HL-60 (cell line): ENCODE results near the gene CEP112.

Experiments
- DNase-seq, 2 experiments: peaks; one replicate each; pipeline ENCODE4 v3.0.0-alpha.2; 2010 to 2020; ENCODE audit warnings: low read depth in 1 of 2, low spot score in 1 of 2
- H3K27ac ChIP-seq: fragments of 250-450 bp; sonication (Bioruptor Pico); replicated peaks from 2 replicates; pipeline ENCODE4 v1.5.1; 2020; ENCODE audit warnings: mild to moderate bottlenecking, moderate library complexity
- H3K27me3 ChIP-seq: fragments of 250-450 bp; sonication (Bioruptor Pico); 2 replicates; pipeline ENCODE4 v1.5.1; 2021; ENCODE audit warnings: mild to moderate bottlenecking, moderate library complexity; ENCODE audit not compliant: insufficient read depth, poor library complexity, severe bottlenecking
- H3K4me3 ChIP-seq: replicated peaks from 2 replicates; pipeline ENCODE4 v1.5.1; 2011; ENCODE audit warnings: mild to moderate bottlenecking, control low read depth, low read length; ENCODE audit not compliant: insufficient read depth
- GABPA ChIP-seq: IDR thresholded peaks from 2 replicates; pipeline ENCODE4 v1.6.1; 2012; ENCODE audit warnings: low read depth
- POLR2AphosphoS5 ChIP-seq: IDR thresholded peaks from 2 replicates; pipeline ENCODE4 v1.6.1; 2012; ENCODE audit warnings: low read depth
- REST ChIP-seq: IDR thresholded peaks from 2 replicates; pipeline ENCODE4 v1.6.1; 2012; ENCODE audit warnings: low read depth; ENCODE audit not compliant: insufficient replicate concordance
- SPI1 ChIP-seq: IDR thresholded peaks from 2 replicates; pipeline ENCODE4 v1.6.1; 2012; ENCODE audit warnings: low read depth, mild to moderate bottlenecking, borderline replicate concordance
- TF ChIP-seq, protein P1 (sequence below): IDR thresholded peaks from one replicate; pipeline ENCODE4 v1.5.1; 2011; ENCODE audit warnings: low read length, control low read depth, inconsistent platforms; ENCODE audit not compliant: insufficient read depth

CEP112 gene

GRCh38 chr17:66037221-66037620 is 154.7 kb downstream of the CEP112 start:
- TF ChIP-seq SPI1, result no peak
- no peak for TF ChIP-seq REST
- no peak for TF ChIP-seq GABPA
- no peak for TF ChIP-seq POLR2AphosphoS5
- TF ChIP-seq, protein P1, sequence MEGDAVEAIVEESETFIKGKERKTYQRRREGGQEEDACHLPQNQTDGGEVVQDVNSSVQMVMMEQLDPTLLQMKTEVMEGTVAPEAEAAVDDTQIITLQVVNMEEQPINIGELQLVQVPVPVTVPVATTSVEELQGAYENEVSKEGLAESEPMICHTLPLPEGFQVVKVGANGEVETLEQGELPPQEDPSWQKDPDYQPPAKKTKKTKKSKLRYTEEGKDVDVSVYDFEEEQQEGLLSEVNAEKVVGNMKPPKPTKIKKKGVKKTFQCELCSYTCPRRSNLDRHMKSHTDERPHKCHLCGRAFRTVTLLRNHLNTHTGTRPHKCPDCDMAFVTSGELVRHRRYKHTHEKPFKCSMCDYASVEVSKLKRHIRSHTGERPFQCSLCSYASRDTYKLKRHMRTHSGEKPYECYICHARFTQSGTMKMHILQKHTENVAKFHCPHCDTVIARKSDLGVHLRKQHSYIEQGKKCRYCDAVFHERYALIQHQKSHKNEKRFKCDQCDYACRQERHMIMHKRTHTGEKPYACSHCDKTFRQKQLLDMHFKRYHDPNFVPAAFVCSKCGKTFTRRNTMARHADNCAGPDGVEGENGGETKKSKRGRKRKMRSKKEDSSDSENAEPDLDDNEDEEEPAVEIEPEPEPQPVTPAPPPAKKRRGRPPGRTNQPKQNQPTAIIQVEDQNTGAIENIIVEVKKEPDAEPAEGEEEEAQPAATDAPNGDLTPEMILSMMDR, result no peak
- no peak overlapping the region for H3K27ac ChIP-seq
- no peak overlapping the region for H3K4me3 ChIP-seq
- DNase-seq, result no peak
- H3K27me3 ChIP-seq, result no peaks in the 10 kb centered on the region

DNA sequence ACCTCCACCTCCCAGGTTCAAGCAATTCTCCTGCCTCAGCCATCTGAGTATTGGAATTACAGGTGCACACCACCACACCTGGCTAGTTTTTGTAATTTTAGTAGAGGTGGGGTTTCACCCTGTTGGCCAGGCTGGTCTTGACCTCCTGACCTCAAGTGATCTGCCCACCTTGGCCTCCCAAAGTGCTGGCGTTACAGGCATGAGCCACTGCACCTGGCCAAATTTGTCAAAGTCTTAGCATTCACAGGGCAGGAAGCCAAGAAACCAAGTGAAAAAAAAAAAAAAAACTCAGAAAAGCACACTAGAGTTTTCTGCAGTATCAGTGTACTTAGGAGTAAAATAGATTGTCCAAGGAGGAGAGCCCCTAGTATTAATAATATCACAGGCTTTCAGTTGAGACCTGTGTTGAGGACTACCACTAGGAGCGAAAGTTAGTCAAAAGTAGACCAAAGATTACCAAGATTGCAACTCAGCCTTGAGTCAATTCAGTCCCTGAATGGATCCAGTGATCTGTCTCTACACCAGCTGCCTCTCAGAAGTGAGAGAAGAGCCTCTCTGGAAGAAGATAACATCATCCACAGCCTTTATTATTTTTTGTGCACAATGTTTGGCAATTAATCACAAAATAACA is 159.7 kb downstream of the CEP112 start:
- TF ChIP-seq REST, result no peak
- TF ChIP-seq POLR2AphosphoS5, result no peak
- TF ChIP-seq SPI1, result no peak
- TF ChIP-seq GABPA, result no peak
- TF ChIP-seq, protein P1, result no peak
- Histone ChIP-seq H3K27me3 (no peaks in the 10 kb centered on the region), H3K27ac (no peak overlapping the region), H3K4me3 (no peak overlapping the region)
- no peak for DNase-seq

GRCh38 chr17:66025551-66025950 is 166.4 kb downstream of the CEP112 start:
- H3K4me3 ChIP-seq, result no peak overlapping the region
- no peak overlapping the region for H3K27ac ChIP-seq
- no peaks in the 10 kb centered on the region for H3K27me3 ChIP-seq
- TF ChIP-seq SPI1 (no peak), POLR2AphosphoS5 (no peak), GABPA (no peak), REST (no peak)
- TF ChIP-seq, protein P1, result no peak
- no peak for DNase-seq
